HepG2 (cell line): ENCODE results near the gene TFDP1. TPM values are rescaled to one million over a fixed set of nuclear protein-coding genes. Genes with fewer than 3 reads are reported as not detected.
A peak's percentile ranks its signal among the peaks of the same experiment; 100 is the strongest.

Source experiments
- BORCS8-MEF2B ChIP-seq: sonication (generic); formaldehyde crosslinking; IDR thresholded peaks from 2 replicates; pipeline ENCODE4 v1.8.0; 2022; ENCODE audit warnings: mild to moderate bottlenecking, missing genetic modification reagents
- CHD2 ChIP-seq: IDR thresholded peaks from 2 replicates; pipeline ENCODE4 v1.6.1; 2011; ENCODE audit warnings: low read depth, low read length, improper control_type of control experiment
- MAF1 ChIP-seq: sonication (generic); formaldehyde crosslinking; IDR thresholded peaks from 2 replicates; pipeline ENCODE4 v1.5.0; 2020; ENCODE audit warnings: missing genetic modification reagents, borderline replicate concordance
- PHF20 ChIP-seq: sonication (generic); formaldehyde crosslinking; IDR thresholded peaks from 2 replicates; pipeline ENCODE4 v1.5.0; 2020; ENCODE audit warnings: mild to moderate bottlenecking, missing genetic modification reagents
- POGZ ChIP-seq: sonication (generic); formaldehyde crosslinking; IDR thresholded peaks from 2 replicates; pipeline ENCODE4 v1.4.0; 2020; ENCODE audit warnings: mild to moderate bottlenecking, missing genetic modification reagents
- RARA ChIP-seq: IDR thresholded peaks from 2 replicates; pipeline ENCODE4 v1.6.1; 2016; ENCODE audit warnings: missing genetic modification reagents, missing compliant biosample characterization
- RNF2 ChIP-seq: fragments of 450-650 bp; conservative IDR thresholded peaks from 2 replicates; pipeline ENCODE4 v1.6.1; 2016; ENCODE audit warnings: low read depth
- SIX1 ChIP-seq: sonication (generic); formaldehyde crosslinking; IDR thresholded peaks from 2 replicates; pipeline ENCODE4 v1.4.0; 2020; ENCODE audit warnings: missing genetic modification reagents, borderline replicate concordance
- TBL1XR1 ChIP-seq: fragments of 150-350 bp; IDR thresholded peaks from 2 replicates; pipeline ENCODE4 v1.6.1; 2014; ENCODE audit warnings: borderline replicate concordance, low read length; ENCODE audit not compliant: partially characterized antibody
- ZFP41 ChIP-seq: sonication (generic); formaldehyde crosslinking; IDR thresholded peaks from 2 replicates; pipeline ENCODE4 v1.4.0; 2020; ENCODE audit warnings: mild to moderate bottlenecking, missing genetic modification reagents, borderline replicate concordance
- ZNF160 ChIP-seq: sonication (generic); formaldehyde crosslinking; IDR thresholded peaks from 2 replicates; pipeline ENCODE4 v1.8.0; 2022; ENCODE audit warnings: mild to moderate bottlenecking, inconsistent platforms, missing genetic modification reagents
- ZNF383 ChIP-seq: sonication (generic); formaldehyde crosslinking; IDR thresholded peaks from 2 replicates; pipeline ENCODE4 v1.4.0; 2020; ENCODE audit warnings: missing genetic modification reagents, mild to moderate bottlenecking, borderline replicate concordance
- ZNF776 ChIP-seq: sonication (generic); formaldehyde crosslinking; IDR thresholded peaks from 2 replicates; pipeline ENCODE4 v1.4.0; 2020; ENCODE audit warnings: mild to moderate bottlenecking, missing genetic modification reagents
- ZSCAN29 ChIP-seq: sonication (generic); formaldehyde crosslinking; conservative IDR thresholded peaks from 2 replicates; pipeline ENCODE4 v1.4.0; 2020; ENCODE audit warnings: mild to moderate bottlenecking, missing genetic modification reagents
- polyA plus RNA-seq, 8 experiments: library from polyadenylated mRNA; depleted of rRNA in 3 of 8; stranded (reverse) in 7 of 8; unstranded in 1 of 8; fragments of >200 nt; fragmentation: Illumina TruSeq in 4 of 8; extraction: Trizol in 4 of 8; gene quantifications; 2 replicates each; pipeline versions ENCODE4 v1.2.1 to v1.2.3, GENCODE V29; 2011 to 2016; ENCODE audit warnings: low read depth in 4 of 8, missing spikeins in 1 of 8, mixed read lengths in 1 of 8; ENCODE audit not compliant: insufficient read depth in 1 of 8
- total RNA-seq, 5 experiments: library from RNA; depleted of rRNA; stranded (reverse); fragments of >200 nt; fragmentation: Illumina TruSeq; extraction: Trizol; gene quantifications; 2 replicates each; pipeline ENCODE4 v1.2.3, GENCODE V29; 2016; ENCODE audit warnings: low read depth in 1 of 5
- TF ChIP-seq, protein P1 (sequence below): sonication (generic); formaldehyde crosslinking; IDR thresholded peaks from 2 replicates; pipeline ENCODE4 v1.5.0; 2020; ENCODE audit warnings: mild to moderate bottlenecking, missing genetic modification reagents, moderate library complexity
- TF ChIP-seq, protein P2 (sequence below): sonication (generic); formaldehyde crosslinking; IDR thresholded peaks from 2 replicates; pipeline ENCODE4 v1.5.1; 2020; ENCODE audit warnings: mild to moderate bottlenecking, missing genetic modification reagents, moderate library complexity
- TF ChIP-seq, protein P3 (sequence below): IDR thresholded peaks from 2 replicates; pipeline ENCODE4 v1.6.1; 2016; ENCODE audit warnings: mild to moderate bottlenecking
- TF ChIP-seq, protein P4 (sequence below): sonication (generic); formaldehyde crosslinking; IDR thresholded peaks from 2 replicates; pipeline ENCODE4 v1.4.0; 2020; ENCODE audit warnings: missing genetic modification reagents
- TF ChIP-seq, protein P5 (sequence below): sonication (generic); formaldehyde crosslinking; IDR thresholded peaks from 2 replicates; pipeline ENCODE4 v1.4.0; 2020; ENCODE audit warnings: missing genetic modification reagents

Gene TFDP1
- total and polyA plus RNA-seq, 2 of the 13 experiments (the other 11 are each of a cell fraction or from before 2014, with no cell fraction given) = 38.0 to 84.2 TPM

DNA sequence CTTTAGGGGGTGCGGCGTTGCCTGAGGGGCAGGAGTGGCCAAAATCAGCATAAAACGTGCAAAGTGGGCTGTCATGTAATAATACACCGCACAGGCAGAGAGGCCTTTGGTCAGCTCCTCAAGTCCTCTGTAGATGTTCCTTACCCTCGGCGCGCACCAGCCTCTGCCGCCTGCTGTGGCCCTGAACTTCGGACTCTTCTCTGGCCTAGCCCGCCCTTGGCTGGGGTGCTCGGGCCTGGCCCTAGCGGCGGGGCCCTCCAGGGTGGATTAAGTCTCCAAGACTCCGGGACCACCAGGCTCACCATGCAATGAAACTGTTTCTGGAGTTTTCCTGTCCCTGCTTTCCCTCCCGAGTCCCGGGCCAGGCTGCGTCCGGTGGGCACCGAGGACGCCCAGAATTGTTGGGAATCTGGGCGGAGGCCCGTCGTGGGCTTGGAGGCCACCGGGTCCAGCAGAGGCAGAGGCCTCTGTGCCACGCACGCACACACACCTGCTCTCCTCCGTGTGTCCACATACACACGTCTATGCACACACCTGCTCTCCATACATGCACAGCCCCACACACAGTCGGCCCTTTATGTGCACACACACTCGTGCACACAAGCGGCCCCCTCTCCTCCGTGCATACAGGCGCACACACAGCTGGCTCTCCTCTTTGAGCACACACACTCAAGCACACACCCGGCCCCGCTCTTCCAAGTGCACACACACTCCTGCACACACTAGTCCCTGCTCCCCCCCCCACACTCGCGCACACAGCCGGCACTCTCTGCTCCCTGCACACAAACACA, 1.5 kb upstream of the TFDP1 start (continued):
- TF ChIP-seq, protein P1, sequence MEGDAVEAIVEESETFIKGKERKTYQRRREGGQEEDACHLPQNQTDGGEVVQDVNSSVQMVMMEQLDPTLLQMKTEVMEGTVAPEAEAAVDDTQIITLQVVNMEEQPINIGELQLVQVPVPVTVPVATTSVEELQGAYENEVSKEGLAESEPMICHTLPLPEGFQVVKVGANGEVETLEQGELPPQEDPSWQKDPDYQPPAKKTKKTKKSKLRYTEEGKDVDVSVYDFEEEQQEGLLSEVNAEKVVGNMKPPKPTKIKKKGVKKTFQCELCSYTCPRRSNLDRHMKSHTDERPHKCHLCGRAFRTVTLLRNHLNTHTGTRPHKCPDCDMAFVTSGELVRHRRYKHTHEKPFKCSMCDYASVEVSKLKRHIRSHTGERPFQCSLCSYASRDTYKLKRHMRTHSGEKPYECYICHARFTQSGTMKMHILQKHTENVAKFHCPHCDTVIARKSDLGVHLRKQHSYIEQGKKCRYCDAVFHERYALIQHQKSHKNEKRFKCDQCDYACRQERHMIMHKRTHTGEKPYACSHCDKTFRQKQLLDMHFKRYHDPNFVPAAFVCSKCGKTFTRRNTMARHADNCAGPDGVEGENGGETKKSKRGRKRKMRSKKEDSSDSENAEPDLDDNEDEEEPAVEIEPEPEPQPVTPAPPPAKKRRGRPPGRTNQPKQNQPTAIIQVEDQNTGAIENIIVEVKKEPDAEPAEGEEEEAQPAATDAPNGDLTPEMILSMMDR (CRISPR knock-in tag) = 0 out of 2 replicates have a peak, but pooled peaks have one; percentile 15
- TF ChIP-seq, protein P2, sequence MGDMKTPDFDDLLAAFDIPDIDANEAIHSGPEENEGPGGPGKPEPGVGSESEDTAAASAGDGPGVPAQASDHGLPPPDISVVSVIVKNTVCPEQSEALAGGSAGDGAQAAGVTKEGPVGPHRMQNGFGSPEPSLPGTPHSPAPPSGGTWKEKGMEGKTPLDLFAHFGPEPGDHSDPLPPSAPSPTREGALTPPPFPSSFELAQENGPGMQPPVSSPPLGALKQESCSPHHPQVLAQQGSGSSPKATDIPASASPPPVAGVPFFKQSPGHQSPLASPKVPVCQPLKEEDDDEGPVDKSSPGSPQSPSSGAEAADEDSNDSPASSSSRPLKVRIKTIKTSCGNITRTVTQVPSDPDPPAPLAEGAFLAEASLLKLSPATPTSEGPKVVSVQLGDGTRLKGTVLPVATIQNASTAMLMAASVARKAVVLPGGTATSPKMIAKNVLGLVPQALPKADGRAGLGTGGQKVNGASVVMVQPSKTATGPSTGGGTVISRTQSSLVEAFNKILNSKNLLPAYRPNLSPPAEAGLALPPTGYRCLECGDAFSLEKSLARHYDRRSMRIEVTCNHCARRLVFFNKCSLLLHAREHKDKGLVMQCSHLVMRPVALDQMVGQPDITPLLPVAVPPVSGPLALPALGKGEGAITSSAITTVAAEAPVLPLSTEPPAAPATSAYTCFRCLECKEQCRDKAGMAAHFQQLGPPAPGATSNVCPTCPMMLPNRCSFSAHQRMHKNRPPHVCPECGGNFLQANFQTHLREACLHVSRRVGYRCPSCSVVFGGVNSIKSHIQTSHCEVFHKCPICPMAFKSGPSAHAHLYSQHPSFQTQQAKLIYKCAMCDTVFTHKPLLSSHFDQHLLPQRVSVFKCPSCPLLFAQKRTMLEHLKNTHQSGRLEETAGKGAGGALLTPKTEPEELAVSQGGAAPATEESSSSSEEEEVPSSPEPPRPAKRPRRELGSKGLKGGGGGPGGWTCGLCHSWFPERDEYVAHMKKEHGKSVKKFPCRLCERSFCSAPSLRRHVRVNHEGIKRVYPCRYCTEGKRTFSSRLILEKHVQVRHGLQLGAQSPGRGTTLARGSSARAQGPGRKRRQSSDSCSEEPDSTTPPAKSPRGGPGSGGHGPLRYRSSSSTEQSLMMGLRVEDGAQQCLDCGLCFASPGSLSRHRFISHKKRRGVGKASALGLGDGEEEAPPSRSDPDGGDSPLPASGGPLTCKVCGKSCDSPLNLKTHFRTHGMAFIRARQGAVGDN (CRISPR knock-in tag) = peak; percentile 87
- TF ChIP-seq ZNF160 (CRISPR knock-in tag) (no peak), CHD2 (no peak), SIX1 (CRISPR knock-in tag) (no peak), ZSCAN29 (CRISPR knock-in tag) (no peak), TBL1XR1 (no peak), RARA (CRISPR knock-in tag) (no peak), POGZ (CRISPR knock-in tag) (no peak), BORCS8-MEF2B (CRISPR knock-in tag) (0 out of 2 replicates have a peak, but pooled peaks have one; percentile 56), ZNF776 (CRISPR knock-in tag) (no peak), ZFP41 (no peak), PHF20 (CRISPR knock-in tag) (0 out of 2 replicates have a peak, but pooled peaks have one; percentile 16), ZNF383 (CRISPR knock-in tag) (no peak), MAF1 (CRISPR knock-in tag) (no peak), RNF2 (no peak)
- TF ChIP-seq, protein P3, sequence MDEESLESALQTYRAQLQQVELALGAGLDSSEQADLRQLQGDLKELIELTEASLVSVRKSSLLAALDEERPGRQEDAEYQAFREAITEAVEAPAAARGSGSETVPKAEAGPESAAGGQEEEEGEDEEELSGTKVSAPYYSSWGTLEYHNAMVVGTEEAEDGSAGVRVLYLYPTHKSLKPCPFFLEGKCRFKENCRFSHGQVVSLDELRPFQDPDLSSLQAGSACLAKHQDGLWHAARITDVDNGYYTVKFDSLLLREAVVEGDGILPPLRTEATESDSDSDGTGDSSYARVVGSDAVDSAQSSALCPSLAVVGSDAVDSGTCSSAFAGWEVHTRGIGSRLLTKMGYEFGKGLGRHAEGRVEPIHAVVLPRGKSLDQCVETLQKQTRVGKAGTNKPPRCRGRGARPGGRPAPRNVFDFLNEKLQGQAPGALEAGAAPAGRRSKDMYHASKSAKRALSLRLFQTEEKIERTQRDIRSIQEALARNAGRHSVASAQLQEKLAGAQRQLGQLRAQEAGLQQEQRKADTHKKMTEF = no peak
- TF ChIP-seq, protein P4, sequence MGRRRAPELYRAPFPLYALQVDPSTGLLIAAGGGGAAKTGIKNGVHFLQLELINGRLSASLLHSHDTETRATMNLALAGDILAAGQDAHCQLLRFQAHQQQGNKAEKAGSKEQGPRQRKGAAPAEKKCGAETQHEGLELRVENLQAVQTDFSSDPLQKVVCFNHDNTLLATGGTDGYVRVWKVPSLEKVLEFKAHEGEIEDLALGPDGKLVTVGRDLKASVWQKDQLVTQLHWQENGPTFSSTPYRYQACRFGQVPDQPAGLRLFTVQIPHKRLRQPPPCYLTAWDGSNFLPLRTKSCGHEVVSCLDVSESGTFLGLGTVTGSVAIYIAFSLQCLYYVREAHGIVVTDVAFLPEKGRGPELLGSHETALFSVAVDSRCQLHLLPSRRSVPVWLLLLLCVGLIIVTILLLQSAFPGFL (CRISPR knock-in tag) = no peak
- TF ChIP-seq, protein P5, sequence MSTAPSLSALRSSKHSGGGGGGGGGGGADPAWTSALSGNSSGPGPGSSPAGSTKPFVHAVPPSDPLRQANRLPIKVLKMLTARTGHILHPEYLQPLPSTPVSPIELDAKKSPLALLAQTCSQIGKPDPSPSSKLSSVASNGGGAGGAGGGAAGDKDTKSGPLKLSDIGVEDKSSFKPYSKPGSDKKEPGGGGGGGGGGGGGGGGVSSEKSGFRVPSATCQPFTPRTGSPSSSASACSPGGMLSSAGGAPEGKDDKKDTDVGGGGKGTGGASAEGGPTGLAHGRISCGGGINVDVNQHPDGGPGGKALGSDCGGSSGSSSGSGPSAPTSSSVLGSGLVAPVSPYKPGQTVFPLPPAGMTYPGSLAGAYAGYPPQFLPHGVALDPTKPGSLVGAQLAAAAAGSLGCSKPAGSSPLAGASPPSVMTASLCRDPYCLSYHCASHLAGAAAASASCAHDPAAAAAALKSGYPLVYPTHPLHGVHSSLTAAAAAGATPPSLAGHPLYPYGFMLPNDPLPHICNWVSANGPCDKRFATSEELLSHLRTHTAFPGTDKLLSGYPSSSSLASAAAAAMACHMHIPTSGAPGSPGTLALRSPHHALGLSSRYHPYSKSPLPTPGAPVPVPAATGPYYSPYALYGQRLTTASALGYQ (CRISPR knock-in tag) = no peak
